Right lobe of liver (tissue), 4 donors: Measurements from ENCODE around the gene SRXN1.

ENCODE experiments used
- CTCF ChIP-seq, 4 donors: fragments of 200-600 bp in 3 of 4; fragments of 450-650 bp in 1 of 4; IDR thresholded peaks; one replicate each; pipeline versions ENCODE4 v1.5.1 to v1.8.0; 2016 to 2022; ENCODE audit warnings: antibody characterized with exemption in 4 of 4, mild to moderate bottlenecking in 2 of 4
- POLR2A ChIP-seq: fragments of 450-650 bp; IDR thresholded peaks from one replicate; pipeline ENCODE4 v1.6.1; 2017; ENCODE audit warnings: antibody characterized with exemption, mild to moderate bottlenecking
- donor health status: DM: no; HTN: no; CAD: no.
- donor health status: DM: no; HTN: no; CAD: no.
- donor health status: DM: no; HTN: yes; CAD: no.

GRCh38 chr20:600736-601135, 52.3 kb downstream of the SRXN1 start:
- TF ChIP-seq CTCF (IDR thresholded peaks at IDR 0.05) (no peak), POLR2A (no peak)
